Urinary bladder (tissue), 4 donors: ENCODE measurements around the gene ZSWIM5. TPM values are rescaled to one million over a fixed set of nuclear protein-coding genes. Genes with fewer than 3 reads are reported as not detected.
"Not testable (repeated sequence)": the region's sequence is repeated elsewhere in the genome, so short reads cannot be mapped to it uniquely, and the experiment has no call there.

Experiments used
- DNase-seq: peaks from one replicate; pipeline ENCODE4 v3.0.0-alpha.2; 2015; ENCODE audit errors: extremely low spot score
- H3K27ac ChIP-seq: one replicate; pipeline ENCODE4 v1.5.1; 2013; ENCODE audit warnings: low read depth, mild to moderate bottlenecking, moderate library complexity
- H3K36me3 ChIP-seq: one replicate; pipeline ENCODE4 v1.6.1; 2013; ENCODE audit warnings: mild to moderate bottlenecking, moderate library complexity; ENCODE audit not compliant: insufficient read depth
- H3K4me1 ChIP-seq: one replicate; pipeline ENCODE4 v1.6.1; 2013; ENCODE audit warnings: mild to moderate bottlenecking, moderate library complexity; ENCODE audit not compliant: insufficient read depth
- H3K4me3 ChIP-seq: one replicate; pipeline ENCODE4 v1.5.1; 2013; ENCODE audit warnings: low read depth, low read length
- whole genome bisulfite sequencing: extraction: QIAGEN DNeasy Blood & Tissue Kit; methylation state at CpG from one replicate; pipeline ENCODE4 v1.1.7; 2013; 5-methylcytosine and 5-hydroxymethylcytosine counted together
- polyA plus RNA-seq: library from polyadenylated mRNA; stranded (reverse); fragments of 200-250 nt; gene quantifications from one replicate; pipeline ENCODE4 v1.2.3, GENCODE V29; 2013
- total RNA-seq: library from RNA; depleted of rRNA; stranded (reverse); fragments of >200 nt; gene quantifications from one replicate; pipeline ENCODE4 v1.2.3, GENCODE V29; 2014
- donor health status: healthy with polysubstance abuse.
- donor health status: healthy.

ZSWIM5 gene
- total and polyA plus RNA-seq, 2 donors = 2.4 to 3.6 TPM

- not testable (repeated sequence) for H3K36me3 ChIP-seq, DNase-seq, H3K4me1 ChIP-seq, H3K27ac ChIP-seq, H3K4me3 ChIP-seq
- 95% methylated on average over 20 of the region's 21 CpGs for WGBS
Measured at GRCh38 chr1:45179918-45180519, 26.4 kb downstream of the ZSWIM5 start.

GRCh38 chr1:45177452-45177851, 29.0 kb downstream of the ZSWIM5 start:
- no peak overlapping the region for H3K4me3 ChIP-seq
- DNase-seq = no peak
- H3K36me3 ChIP-seq = no peaks in the 10 kb centered on the region
- 71% methylated on average over 1 of the region's 1 CpG for WGBS
- no peak overlapping the region for H3K27ac ChIP-seq
- no peaks in the 10 kb centered on the region for H3K4me1 ChIP-seq

- Histone ChIP-seq H3K4me3 (no peak overlapping the region), H3K4me1 (no peaks in the 10 kb centered on the region), H3K36me3 (no peaks in the 10 kb centered on the region), H3K27ac (no peak overlapping the region)
- 87% methylated on average over 3 of the region's 3 CpGs for WGBS
- no peak for DNase-seq
Measured at GRCh38 chr1:45172764-45173163, 33.6 kb downstream of the ZSWIM5 start.

GRCh38 chr1:45172005-45172404, 34.4 kb downstream of the ZSWIM5 start:
- Histone ChIP-seq H3K4me3 (no peak overlapping the region), H3K27ac (no peak overlapping the region), H3K4me1 (no peaks in the 10 kb centered on the region), H3K36me3 (no peaks in the 10 kb centered on the region)
- no peak for DNase-seq
- 74% methylated on average over 7 of the region's 7 CpGs for WGBS

- DNase-seq = no peak
- WGBS = 91% methylated on average over 1 of the region's 1 CpG
- Histone ChIP-seq H3K36me3 (no peaks in the 10 kb centered on the region), H3K27ac (no peak overlapping the region), H3K4me1 (no peaks in the 10 kb centered on the region), H3K4me3 (no peak overlapping the region)
Measured at GRCh38 chr1:45171575-45171974, 34.8 kb downstream of the ZSWIM5 start.

GRCh38 chr1:45170151-45170742, 36.2 kb downstream of the ZSWIM5 start:
- H3K4me3 ChIP-seq = no peak overlapping the region
- 89% methylated on average over 4 of the region's 4 CpGs for WGBS
- H3K36me3 ChIP-seq = no peaks in the 10 kb centered on the region
- DNase-seq = no peak
- no peak overlapping the region for H3K27ac ChIP-seq
- H3K4me1 ChIP-seq = no peaks in the 10 kb centered on the region

- not testable (repeated sequence) for H3K36me3 ChIP-seq, DNase-seq
- 93% methylated on average over 6 of the region's 6 CpGs for WGBS
Measured at GRCh38 chr1:45167947-45168346, 38.5 kb downstream of the ZSWIM5 start.

GRCh38 chr1:45164307-45164706, 42.1 kb downstream of the ZSWIM5 start:
- H3K4me3 ChIP-seq, H3K4me1 ChIP-seq, DNase-seq, H3K36me3 ChIP-seq, H3K27ac ChIP-seq: not testable (repeated sequence)
- WGBS = 93% methylated on average over 2 of the region's 2 CpGs

More at GRCh38 chr1:45167947-45168346, 38.5 kb downstream of the ZSWIM5 start:
- not testable (repeated sequence) for H3K4me1 ChIP-seq, H3K27ac ChIP-seq, H3K4me3 ChIP-seq

- H3K27ac ChIP-seq, H3K4me1 ChIP-seq, H3K36me3 ChIP-seq, DNase-seq, H3K4me3 ChIP-seq: not testable (repeated sequence)
- 93% methylated on average over 3 of the region's 3 CpGs for WGBS
Measured at GRCh38 chr1:45163111-45163510, 43.3 kb downstream of the ZSWIM5 start.

GRCh38 chr1:45162041-45163035, 44.1 kb downstream of the ZSWIM5 start:
- not testable (repeated sequence) for H3K27ac ChIP-seq, DNase-seq
- 88% methylated on average over 14 of the region's 14 CpGs for WGBS

GRCh38 chr1:45155957-45156356, 50.4 kb downstream of the ZSWIM5 start:
- Histone ChIP-seq H3K4me1 (no peaks in the 10 kb centered on the region), H3K27ac (no peak overlapping the region), H3K36me3 (peaks cover 1% of the 10 kb centered on the region), H3K4me3 (no peak overlapping the region)
- DNase-seq = no peak

More at GRCh38 chr1:45162041-45163035, 44.1 kb downstream of the ZSWIM5 start:
- H3K36me3 ChIP-seq, H3K4me3 ChIP-seq, H3K4me1 ChIP-seq: not testable (repeated sequence)

- H3K36me3 ChIP-seq = peaks cover 1% of the 10 kb centered on the region
- no peak overlapping the region for H3K27ac ChIP-seq
- DNase-seq = no peak
- WGBS = 94% methylated on average over 7 of the region's 7 CpGs
- no peaks in the 10 kb centered on the region for H3K4me1 ChIP-seq
- no peak overlapping the region for H3K4me3 ChIP-seq
Measured at GRCh38 chr1:45155423-45155822, 51.0 kb downstream of the ZSWIM5 start.

- Histone ChIP-seq H3K4me1 (no peaks in the 10 kb centered on the region), H3K4me3 (no peak overlapping the region)
- WGBS = 79% methylated on average over 3 of the region's 3 CpGs
Measured at GRCh38 chr1:45152126-45152525, 54.3 kb downstream of the ZSWIM5 start.

More at GRCh38 chr1:45152126-45152525, 54.3 kb downstream of the ZSWIM5 start:
- H3K36me3 ChIP-seq = peaks cover 1% of the 10 kb centered on the region
- H3K27ac ChIP-seq = no peak overlapping the region
- DNase-seq = no peak
